SK-N-DZ (cell line): ENCODE results near the gene DNASE2.

ENCODE experiments used
- DNase-seq: peaks from one replicate; pipeline ENCODE4 v3.0.0-alpha.2; 2015; ENCODE audit warnings: low spot score
- small RNA-seq, 2 experiments: library from RNA; depleted of rRNA; stranded (forward); fragments of <200 nt; gene quantifications; one replicate each; pipeline ENCODE3, GENCODE V24; 2014

DNASE2 gene

DNA sequence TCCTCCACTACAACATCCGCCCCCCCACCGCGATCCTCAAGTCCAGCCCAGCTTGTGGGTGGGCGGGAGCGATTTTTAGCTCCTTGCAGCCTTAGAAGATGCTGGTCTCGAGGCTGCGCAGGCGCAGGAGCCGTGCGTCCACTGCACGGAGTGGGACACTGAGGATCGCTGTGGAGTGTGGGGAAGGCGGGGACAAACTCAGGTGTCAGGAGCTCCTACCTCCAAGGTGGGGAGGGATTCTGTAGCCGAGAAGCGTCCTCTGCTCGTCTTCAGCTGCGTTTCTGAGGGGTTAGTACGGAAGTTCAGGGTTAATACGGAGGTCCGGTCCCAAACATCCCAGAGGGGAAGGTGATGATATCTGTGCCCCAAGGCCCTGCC, 46.7 kb downstream of the DNASE2 start, which contains the start of gene RTBDN:
Gene RTBDN, minus strand, starts transcription at position 14 of the 378 bp plus-strand sequence. CDS start 4,600 bp downstream, outside the sequence.
- peak; percentile 70 for DNase-seq

DNA sequence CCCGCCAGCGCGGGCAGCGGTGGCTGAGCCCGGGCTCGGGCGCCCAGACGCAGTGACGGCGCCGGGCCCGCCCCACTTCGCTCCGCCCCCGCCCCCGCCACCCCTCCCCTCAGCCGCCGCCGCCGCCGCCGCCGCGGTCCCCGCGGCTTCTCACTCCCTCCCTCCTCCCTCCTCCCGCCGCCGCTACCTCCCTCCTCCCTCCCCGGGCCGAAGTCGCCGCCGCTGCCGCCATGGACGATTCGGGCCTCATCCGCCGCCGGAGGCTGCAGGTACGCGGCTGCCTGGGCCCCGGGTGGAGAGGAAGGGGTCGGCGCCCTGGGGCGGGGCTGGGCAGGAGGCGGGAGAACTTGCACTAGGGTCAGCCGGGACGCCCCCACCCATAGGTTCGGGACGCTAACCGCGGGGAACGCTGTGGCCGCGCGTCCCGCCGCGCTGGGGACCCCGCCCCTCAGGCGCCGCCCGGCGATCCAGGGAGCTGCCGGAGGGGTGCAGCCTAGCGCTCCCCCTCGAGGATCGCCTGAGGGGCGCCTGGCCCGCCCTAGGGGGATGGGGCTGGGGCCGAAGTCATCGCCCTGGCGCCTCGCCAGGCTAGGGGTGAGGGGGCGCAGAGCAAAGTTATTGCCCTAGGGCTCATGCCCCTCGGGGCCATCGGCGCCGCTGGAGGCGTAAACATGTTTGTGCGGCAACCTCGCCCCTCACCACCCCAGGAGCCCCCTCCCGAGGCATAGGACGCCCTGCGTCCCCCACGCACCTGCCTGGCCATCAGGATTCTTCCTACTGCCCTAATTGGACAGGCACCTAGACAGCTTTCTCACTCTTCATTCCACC, 47.3 kb downstream of the DNASE2 start:
- DNase-seq, result peak; percentile 65

- no peak for DNase-seq
Measured at GRCh38 chr19:12833418-12833737, 47.9 kb downstream of the DNASE2 start.

- peak; percentile 76 for DNase-seq
Measured at GRCh38 chr19:12828494-12828893, 52.8 kb downstream of the DNASE2 start.

GRCh38 chr19:12825254-12826131, 55.8 kb downstream of the DNASE2 start:
- peak; percentile 71 for DNase-seq

Small RNA genes within 50 kb of the gene (small RNA-seq; reads per million reads assigned to genes)
- gene MIR5695 (0 to 0.18 reads per million in 2 experiments), gene MIR6794 (0 reads per million in 2 experiments)
